KBM-7 (cell line): Measurements from ENCODE around the gene NSD1.

ENCODE experiments used
- DNase-seq: peaks from one replicate; pipeline ENCODE4 v3.0.0-alpha.2; 2015
- in situ Hi-C: fragments of 300-500 bp; cut with MboI; formaldehyde crosslinking; loops from 2 replicates; pipeline ENCODE4 v1.14.3; 2020; ENCODE audit warnings: low sequenced_read_pairs, low pct_unique_long_range_greater_than_20kb, mixed read lengths

Gene NSD1

GRCh38 chr5:177189965-177190364 is 56.4 kb downstream of the NSD1 start:
- in situ Hi-C loops = no loop called here
- no peak for DNase-seq

GRCh38 chr5:177194268-177194667 is 60.7 kb downstream of the NSD1 start:
- no peak for DNase-seq

GRCh38 chr5:177195307-177195952 is 61.9 kb downstream of the NSD1 start:
- in situ Hi-C loops = no loop called here
- DNase-seq = no peak

More at GRCh38 chr5:177194268-177194667, 60.7 kb downstream of the NSD1 start:
- in situ Hi-C loops = no loop called here

- in situ Hi-C loops = no loop called here
Measured at GRCh38 chr5:177198738-177199137, 65.2 kb downstream of the NSD1 start.

GRCh38 chr5:177204281-177204680 is 70.7 kb downstream of the NSD1 start:
- in situ Hi-C loops = no loop called here
- no peak for DNase-seq

More at GRCh38 chr5:177198738-177199137, 65.2 kb downstream of the NSD1 start:
- no peak for DNase-seq

GRCh38 chr5:177209610-177210009 is 76.0 kb downstream of the NSD1 start:
- DNase-seq = no peak
- in situ Hi-C loops = no loop called here

GRCh38 chr5:177212242-177212641 is 78.7 kb downstream of the NSD1 start:
- in situ Hi-C loops = no loop called here

GRCh38 chr5:177220576-177220975 is 87.0 kb downstream of the NSD1 start:
- DNase-seq = no peak
- in situ Hi-C loops = no loop called here

More at GRCh38 chr5:177212242-177212641, 78.7 kb downstream of the NSD1 start:
- DNase-seq = no peak

- in situ Hi-C loops = no loop called here
- DNase-seq = no peak
Measured at GRCh38 chr5:177222269-177222668, 88.7 kb downstream of the NSD1 start.

- no peak for DNase-seq
- in situ Hi-C loops = no loop called here
Measured at GRCh38 chr5:177225798-177226197, 92.2 kb downstream of the NSD1 start.

GRCh38 chr5:177226860-177227259 is 93.3 kb downstream of the NSD1 start:
- in situ Hi-C loops = no loop called here

GRCh38 chr5:177228751-177229150 is 95.2 kb downstream of the NSD1 start:
- in situ Hi-C loops = no loop called here
- no peak for DNase-seq

More at GRCh38 chr5:177226860-177227259, 93.3 kb downstream of the NSD1 start:
- DNase-seq = no peak

GRCh38 chr5:177230660-177231059 is 97.1 kb downstream of the NSD1 start:
- no peak for DNase-seq
- in situ Hi-C loops = no loop called here

- in situ Hi-C loops = no loop called here
Measured at GRCh38 chr5:177231479-177232250, 98.1 kb downstream of the NSD1 start.

GRCh38 chr5:177232358-177232757 is 98.8 kb downstream of the NSD1 start:
- in situ Hi-C loops = no loop called here
- no peak for DNase-seq

More at GRCh38 chr5:177231479-177232250, 98.1 kb downstream of the NSD1 start:
- DNase-seq = no peak

- no peak for DNase-seq
Measured at GRCh38 chr5:177232761-177233160, 99.2 kb downstream of the NSD1 start.

GRCh38 chr5:177233206-177233605 is 99.6 kb downstream of the NSD1 start:
- no peak for DNase-seq
- in situ Hi-C loops = no loop called here

More at GRCh38 chr5:177232761-177233160, 99.2 kb downstream of the NSD1 start:
- in situ Hi-C loops = no loop called here

- in situ Hi-C loops = no loop called here
- no peak for DNase-seq
Measured at GRCh38 chr5:177233802-177234201, 100.2 kb downstream of the NSD1 start.

- no peak for DNase-seq
- in situ Hi-C loops = no loop called here
Measured at GRCh38 chr5:177234841-177235240, 101.3 kb downstream of the NSD1 start.

GRCh38 chr5:177241768-177242167 is 108.2 kb downstream of the NSD1 start:
- no peak for DNase-seq
- in situ Hi-C loops = no loop called here
